Spleen (tissue), 11 donors: ENCODE data around the gene TMEM236. TPM values are rescaled to one million over a fixed set of nuclear protein-coding genes. Genes with fewer than 3 reads are reported as not detected.

ENCODE experiments used
- DNase-seq: peaks from one replicate; pipeline ENCODE4 v3.0.0-alpha.2; 2020
- H3K27ac ChIP-seq, 8 donors: fragments of 200-600 bp; sonication (generic) in 7 of 8; 1 replicate in 4 of 8; 2 replicates in 4 of 8; pipeline versions ENCODE4 v1.5.0 to v1.8.0; 2016 to 2021; ENCODE audit warnings: inconsistent platforms in 4 of 8, mild to moderate bottlenecking in 4 of 8, moderate library complexity in 1 of 8
- H3K27me3 ChIP-seq, 7 donors: fragments of 200-600 bp; sonication (generic) in 6 of 7; replicated peaks in 1 of 7; 1 replicate in 4 of 7; 2 replicates in 3 of 7; pipeline versions ENCODE4 v1.5.0 to v1.8.0; 2016 to 2021; ENCODE audit warnings: inconsistent platforms in 3 of 7, mild to moderate bottlenecking in 1 of 7
- H3K36me3 ChIP-seq, 6 donors: fragments of 200-600 bp; sonication (generic) in 5 of 6; 1 replicate in 4 of 6; 2 replicates in 2 of 6; pipeline versions ENCODE4 v1.5.0 to v1.8.0; 2016 to 2021; ENCODE audit warnings: inconsistent platforms in 2 of 6
- H3K4me1 ChIP-seq, 6 donors: fragments of 200-600 bp; sonication (generic) in 5 of 6; 1 replicate in 3 of 6; 2 replicates in 3 of 6; pipeline versions ENCODE4 v1.5.0 to v1.8.0; 2016 to 2021; ENCODE audit warnings: inconsistent platforms in 3 of 6
- H3K4me3 ChIP-seq, 8 donors: fragments of 200-600 bp; sonication (generic) in 7 of 8; 1 replicate in 4 of 8; 2 replicates in 4 of 8; pipeline versions ENCODE4 v1.5.0 to v1.8.0; 2016 to 2021; ENCODE audit warnings: inconsistent platforms in 4 of 8, mild to moderate bottlenecking in 4 of 8, moderate library complexity in 2 of 8
- H3K9me3 ChIP-seq, 8 donors: fragments of 200-600 bp; sonication (generic) in 7 of 8; 1 replicate in 4 of 8; 2 replicates in 4 of 8; pipeline versions ENCODE4 v1.5.0 to v1.8.0; 2016 to 2021; ENCODE audit warnings: inconsistent platforms in 4 of 8
- POLR2A ChIP-seq, 3 donors: fragments of 450-650 bp; IDR thresholded peaks; one replicate each; pipeline ENCODE4 v1.5.1; 2017; ENCODE audit warnings: antibody characterized with exemption in 3 of 3, mild to moderate bottlenecking in 1 of 3
- POLR2AphosphoS5 ChIP-seq, 3 donors: sonication (generic); formaldehyde crosslinking; IDR thresholded peaks; one replicate each; pipeline ENCODE4 v1.5.1; 2017; ENCODE audit warnings: antibody characterized with exemption in 3 of 3
- WGBS, 5 donors: extraction: QIAGEN DNeasy Blood & Tissue Kit in 3 of 5; methylation state at CpG; one replicate each; pipeline versions ENCODE4 v1.1.5 to v1.1.7; 2013 to 2018; 5-methylcytosine and 5-hydroxymethylcytosine counted together
- intact Hi-C: fragments of 100-400 bp; cut with DNase I; formaldehyde crosslinking; loops from one replicate; pipeline ENCODE4 v1.15.0; 2023; ENCODE audit warnings: low total_unique reads
- polyA plus RNA-seq, 3 donors: library from polyadenylated mRNA; stranded (reverse); fragments of 200-250 nt; gene quantifications; one replicate each; pipeline ENCODE4 v1.2.1, GENCODE V29; 2013
- total RNA-seq, 7 donors: library from RNA; depleted of rRNA in 3 of 7; stranded (reverse); fragments of >200 nt in 3 of 7; fragmentation: NEBNext Ultra II Directional in 4 of 7; extraction: Animal tissue kit (Norgen Biotek cat#: 25700) in 4 of 7; gene quantifications; one replicate each; pipeline versions ENCODE4 v1.1.0 to v1.2.1, GENCODE V29; 2016 to 2021
- TF ChIP-seq, protein P1 (sequence below), 11 experiments: fragments of 200-600 bp in 7 of 11; fragments of 450-650 bp in 4 of 11; sonication (generic) in 4 of 11; IDR thresholded peaks in 8 of 11; conservative IDR thresholded peaks in 3 of 11; 1 replicate in 7 of 11; 2 replicates in 4 of 11; pipeline versions ENCODE4 v1.4.0 to v1.8.0; 2016 to 2021; ENCODE audit warnings: antibody characterized with exemption in 11 of 11, inconsistent platforms in 4 of 11, mild to moderate bottlenecking in 1 of 11
- donor health status: healthy with polysubstance abuse.
- donor health status: DM: no; HTN: no; CAD: no; lungs with moderate emphysema.
- donor health status: DM: no; HTN: no; CAD: no.
- donor health status: Bipolar disorder and iron deficiency.
- donor health status: healthy.
- donor health status: DM: no; HTN: no; CAD: no.
- donor health status: DM: yes; HTN: yes; CAD: no.

TMEM236 gene
- total and polyA plus RNA-seq, 10 donors, result 0.09 to 1.9 (median 0.62) TPM

GRCh38 chr10:17766731-17767130, 14.7 kb downstream of the TMEM236 start:
- H3K27ac ChIP-seq, result no peak overlapping the region
- intact Hi-C loops, result no loop called here
- H3K36me3 ChIP-seq, result no peaks in the 10 kb centered on the region
- H3K4me3 ChIP-seq, result no peak overlapping the region
- no peaks in the 10 kb centered on the region for H3K27me3 ChIP-seq
- DNase-seq, result no peak
- TF ChIP-seq, protein P1, sequence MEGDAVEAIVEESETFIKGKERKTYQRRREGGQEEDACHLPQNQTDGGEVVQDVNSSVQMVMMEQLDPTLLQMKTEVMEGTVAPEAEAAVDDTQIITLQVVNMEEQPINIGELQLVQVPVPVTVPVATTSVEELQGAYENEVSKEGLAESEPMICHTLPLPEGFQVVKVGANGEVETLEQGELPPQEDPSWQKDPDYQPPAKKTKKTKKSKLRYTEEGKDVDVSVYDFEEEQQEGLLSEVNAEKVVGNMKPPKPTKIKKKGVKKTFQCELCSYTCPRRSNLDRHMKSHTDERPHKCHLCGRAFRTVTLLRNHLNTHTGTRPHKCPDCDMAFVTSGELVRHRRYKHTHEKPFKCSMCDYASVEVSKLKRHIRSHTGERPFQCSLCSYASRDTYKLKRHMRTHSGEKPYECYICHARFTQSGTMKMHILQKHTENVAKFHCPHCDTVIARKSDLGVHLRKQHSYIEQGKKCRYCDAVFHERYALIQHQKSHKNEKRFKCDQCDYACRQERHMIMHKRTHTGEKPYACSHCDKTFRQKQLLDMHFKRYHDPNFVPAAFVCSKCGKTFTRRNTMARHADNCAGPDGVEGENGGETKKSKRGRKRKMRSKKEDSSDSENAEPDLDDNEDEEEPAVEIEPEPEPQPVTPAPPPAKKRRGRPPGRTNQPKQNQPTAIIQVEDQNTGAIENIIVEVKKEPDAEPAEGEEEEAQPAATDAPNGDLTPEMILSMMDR (IDR thresholded peaks at IDR 0.05 in 8 of 11, conservative IDR thresholded peaks at IDR 0.05 in 3 of 11), result no peak
- no peak for TF ChIP-seq POLR2AphosphoS5 (IDR thresholded peaks at IDR 0.05)
- no peak for TF ChIP-seq POLR2A (IDR thresholded peaks at IDR 0.05)
- H3K4me1 ChIP-seq, result peaks cover 0 to 5% (median 0%) of the 10 kb centered on the region in 6 donors
- 81 to 97% (median 91%) methylated on average over 1 of the region's 1 CpG for WGBS, 5 donors
- H3K9me3 ChIP-seq, result peaks cover 0 to 3% (median 0%) of the 10 kb centered on the region in 8 donors

DNA sequence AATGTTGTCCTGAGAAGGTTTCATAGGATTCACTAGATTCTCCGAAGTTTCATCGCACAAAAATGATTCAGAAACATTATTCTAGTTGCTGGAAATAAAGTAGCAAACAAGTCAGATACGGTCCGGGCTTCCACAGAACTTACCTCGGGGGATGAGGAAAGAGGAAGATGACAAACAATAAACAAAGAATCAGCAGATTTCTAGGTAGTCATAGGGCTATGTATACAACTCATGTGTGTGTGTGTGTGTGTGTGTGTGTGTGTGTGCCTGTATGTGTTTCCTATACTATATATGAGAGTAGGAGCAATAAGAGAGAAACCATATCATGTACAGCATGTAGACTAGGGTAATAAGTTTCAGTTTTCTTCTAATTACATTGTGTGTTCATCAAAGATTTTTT, 16.5 kb downstream of the TMEM236 start:
- DNase-seq, result no peak
- H3K27ac ChIP-seq, result peak overlapping the region in 1 of 8 donors; percentile 4
- TF ChIP-seq POLR2A (IDR thresholded peaks at IDR 0.05) (no peak), POLR2AphosphoS5 (IDR thresholded peaks at IDR 0.05) (no peak)
- TF ChIP-seq, protein P1 (IDR thresholded peaks at IDR 0.05 in 8 of 11, conservative IDR thresholded peaks at IDR 0.05 in 3 of 11), result no peak
- H3K4me3 ChIP-seq, result no peak overlapping the region
- H3K27me3 ChIP-seq, result no peaks in the 10 kb centered on the region
- no peaks in the 10 kb centered on the region for H3K36me3 ChIP-seq
- WGBS, 5 donors, result 82 to 87% (median 84%) methylated on average over 5 of the region's 5 CpGs
- intact Hi-C loops, result no loop called here
- H3K4me1 ChIP-seq, result peaks cover 0 to 5% (median 0%) of the 10 kb centered on the region in 6 donors
- peaks cover 0 to 3% (median 0%) of the 10 kb centered on the region in 8 donors for H3K9me3 ChIP-seq

GRCh38 chr10:17768957-17769356, 17.0 kb downstream of the TMEM236 start:
- Histone ChIP-seq H3K36me3 (no peaks in the 10 kb centered on the region), H3K4me1 (peaks cover 0 to 5% (median 0%) of the 10 kb centered on the region in 6 donors), H3K27ac (peak overlapping the region in 1 of 8 donors; percentile 4), H3K4me3 (no peak overlapping the region), H3K27me3 (no peaks in the 10 kb centered on the region), H3K9me3 (peaks cover 0 to 3% (median 0%) of the 10 kb centered on the region in 8 donors)
- TF ChIP-seq, protein P1 (IDR thresholded peaks at IDR 0.05 in 8 of 11, conservative IDR thresholded peaks at IDR 0.05 in 3 of 11), result no peak
- TF ChIP-seq POLR2AphosphoS5 (IDR thresholded peaks at IDR 0.05) (no peak), POLR2A (IDR thresholded peaks at IDR 0.05) (no peak)
- 37 to 44% (median 41%) methylated on average over 5 of the region's 5 CpGs for WGBS, 5 donors
- intact Hi-C loops, result no loop called here
- no peak for DNase-seq

GRCh38 chr10:17771017-17771416, 19.0 kb downstream of the TMEM236 start:
- Histone ChIP-seq H3K9me3 (peaks cover 0 to 3% (median 0%) of the 10 kb centered on the region in 8 donors), H3K36me3 (no peaks in the 10 kb centered on the region), H3K4me3 (no peak overlapping the region), H3K27ac (no peak overlapping the region), H3K27me3 (no peaks in the 10 kb centered on the region), H3K4me1 (peaks cover 0 to 5% (median 0%) of the 10 kb centered on the region in 6 donors)
- WGBS, 5 donors, result 36 to 60% (median 49%) methylated on average over 4 of the region's 4 CpGs
- TF ChIP-seq, protein P1 (IDR thresholded peaks at IDR 0.05 in 8 of 11, conservative IDR thresholded peaks at IDR 0.05 in 3 of 11), result no peak
- TF ChIP-seq POLR2A (IDR thresholded peaks at IDR 0.05) (no peak), POLR2AphosphoS5 (IDR thresholded peaks at IDR 0.05) (no peak)
- intact Hi-C loops, result no loop called here
- DNase-seq, result no peak
